ENCODE measurements around the gene DAP.

GRCh38 chr5:10648806-10649665 lies 112.0 kb downstream of the DAP start:
- TF ChIP-seq POLR2A (IDR thresholded peaks at IDR 0.05; ENCODE audit: low read depth, low read length) (no peak), CTCF (conservative IDR thresholded peaks at IDR 0.05; ENCODE audit: low read depth, low read length) (no peak), USF2 (IDR thresholded peaks at IDR 0.05; ENCODE audit: low read depth, low read length) (no peak), RAD21 (IDR thresholded peaks at IDR 0.05; ENCODE audit: low read length) (no peak), ELK1 (IDR thresholded peaks at IDR 0.05; ENCODE audit: borderline replicate concordance, low read depth, low read length) (no peak), SMC3 (IDR thresholded peaks at IDR 0.05; ENCODE audit: low read depth, low read length) (no peak), RCOR1 (IDR thresholded peaks at IDR 0.05; ENCODE audit: insufficient replicate concordance, low read length) (no peak), MXI1 (IDR thresholded peaks at IDR 0.05; ENCODE audit: borderline replicate concordance, low read depth, low read length) (no peak), CEBPB (IDR thresholded peaks at IDR 0.05; ENCODE audit: low read depth, low read length) (no peak)
